IMR-90 (cell line): ENCODE data around the gene KLHL3. TPM values are rescaled to one million over a fixed set of nuclear protein-coding genes. Genes with fewer than 3 reads are reported as not detected.

Experiments used
- ATAC-seq: fragments of 200-7000 bp; cut with Tn5 transposase; 2 replicates; pipeline ENCODE4 v1.9.1; 2020; ENCODE audit warnings: low read depth, mild to moderate bottlenecking, moderate library complexity
- BruUV-seq: library from RNA; stranded (reverse); fragments of 400-500 nt; replicated peaks from 2 replicates; lab custom pipeline; 2021; lab: Mats Ljungman, UMichigan
- CTCF ChIA-PET: fragments of 300-600 bp; formaldehyde crosslinking; extraction: SDS; loops from one replicate; lab custom pipeline; 2021; ENCODE audit warnings: antibody characterized with exemption; lab: Yijun Ruan, JAX
- POLR2A ChIA-PET: fragments of 300-600 bp; sonication (Branson Sonifier 250); formaldehyde crosslinking; loops from one replicate; lab custom pipeline; 2022; ENCODE audit warnings: antibody characterized with exemption; ENCODE audit not compliant: unreplicated experiment; lab: Charles Lee
- DNase-seq: peaks from one replicate; pipeline ENCODE4 v3.0.0; 2013
- H2AFZ ChIP-seq: replicated peaks from 2 replicates; pipeline ENCODE3; 2013; ENCODE audit warnings: low read length, mild to moderate bottlenecking; ENCODE audit not compliant: poor library complexity
- H2AK5ac ChIP-seq: 2 replicates; pipeline ENCODE4 v1.6.1; 2013; ENCODE audit warnings: low read depth, low read length, inconsistent platforms
- H2AK9ac ChIP-seq: replicated peaks from 2 replicates; pipeline ENCODE3; 2013; ENCODE audit warnings: mild to moderate bottlenecking, low read depth, low read length, moderate library complexity; ENCODE audit not compliant: poor library complexity
- H2BK120ac ChIP-seq: 2 replicates; pipeline ENCODE4 v1.6.1; 2013; ENCODE audit warnings: low read depth, low read length, inconsistent platforms
- H2BK15ac ChIP-seq: 3 replicates; pipeline ENCODE4 v1.6.1; 2013; ENCODE audit warnings: low read depth, low read length, inconsistent platforms
- H2BK20ac ChIP-seq: 2 replicates; pipeline ENCODE4 v1.6.1; 2013; ENCODE audit warnings: low read depth, mild to moderate bottlenecking, inconsistent platforms, low read length, moderate library complexity
- H2BK5ac ChIP-seq: 2 replicates; pipeline ENCODE4 v1.6.1; 2013; ENCODE audit warnings: mild to moderate bottlenecking, low read depth, low read length, inconsistent platforms; ENCODE audit not compliant: poor library complexity, severe bottlenecking
- H3K14ac ChIP-seq: replicated peaks from 2 replicates; pipeline ENCODE4 v1.6.1; 2013; ENCODE audit warnings: low read depth, low read length, inconsistent platforms
- H3K18ac ChIP-seq: 2 replicates; pipeline ENCODE4 v1.6.1; 2013; ENCODE audit warnings: low read depth, low read length, control low read depth
- H3K23ac ChIP-seq: 2 replicates; pipeline ENCODE4 v1.6.1; 2013; ENCODE audit warnings: low read depth, low read length, inconsistent platforms
- H3K27ac ChIP-seq: 2 replicates; pipeline ENCODE4 v1.5.1; 2013; ENCODE audit warnings: mild to moderate bottlenecking, control low read depth, low read length; ENCODE audit not compliant: insufficient read depth
- H3K27me3 ChIP-seq: 2 replicates; pipeline ENCODE4 v1.6.1; 2013; ENCODE audit warnings: low read length; ENCODE audit not compliant: control insufficient read depth, insufficient read depth
- H3K36me3 ChIP-seq: 2 replicates; pipeline ENCODE4 v1.6.1; 2013; ENCODE audit warnings: low read length, mixed read lengths; ENCODE audit not compliant: control insufficient read depth, insufficient read depth
- H3K4ac ChIP-seq: 2 replicates; pipeline ENCODE4 v1.6.1; 2013; ENCODE audit warnings: low read depth, low read length, inconsistent platforms
- H3K4me1 ChIP-seq: 2 replicates; pipeline ENCODE4 v1.6.1; 2013; ENCODE audit warnings: low read length, mixed read lengths; ENCODE audit not compliant: control insufficient read depth, insufficient read depth
- H3K4me2 ChIP-seq: 2 replicates; pipeline ENCODE4 v1.6.1; 2013; ENCODE audit warnings: low read depth, mild to moderate bottlenecking, control low read depth, low read length, moderate library complexity
- H3K4me3 ChIP-seq: 2 replicates; pipeline ENCODE4 v1.5.1; 2013; ENCODE audit warnings: low read depth, mild to moderate bottlenecking, control low read depth, low read length, moderate library complexity; ENCODE audit not compliant: insufficient read depth
- H3K56ac ChIP-seq: 2 replicates; pipeline ENCODE4 v1.6.1; 2013; ENCODE audit warnings: low read length, inconsistent platforms; ENCODE audit not compliant: insufficient read depth; ENCODE audit errors: extremely low read depth
- H3K79me1 ChIP-seq, 2 experiments: 2 replicates each; pipeline ENCODE4 v1.6.1; 2013; ENCODE audit warnings: low read length in 2 of 2, inconsistent platforms in 1 of 2, low read depth in 1 of 2
- H3K9ac ChIP-seq: 2 replicates; pipeline ENCODE4 v1.6.1; 2013; ENCODE audit warnings: low read depth, low read length, control low read depth
- H3K9me1 ChIP-seq: 2 replicates; pipeline ENCODE4 v1.6.1; 2013; ENCODE audit warnings: low read length, inconsistent platforms; ENCODE audit not compliant: insufficient read depth
- H3K9me3 ChIP-seq: 2 replicates; pipeline ENCODE4 v1.6.1; 2013; ENCODE audit warnings: low read length; ENCODE audit not compliant: control insufficient read depth, insufficient read depth
- H4K20me1 ChIP-seq: 2 replicates; pipeline ENCODE4 v1.6.1; 2013; ENCODE audit warnings: low read length, inconsistent platforms; ENCODE audit not compliant: insufficient read depth
- H4K5ac ChIP-seq: 2 replicates; pipeline ENCODE4 v1.6.1; 2013; ENCODE audit warnings: mild to moderate bottlenecking, low read depth, low read length, control low read depth
- H4K8ac ChIP-seq, 2 experiments: 2 replicates each; pipeline ENCODE4 v1.6.1; 2013; ENCODE audit warnings: low read depth in 2 of 2, low read length in 2 of 2, control low read depth in 1 of 2, inconsistent platforms in 1 of 2
- H4K91ac ChIP-seq: 2 replicates; pipeline ENCODE4 v1.6.1; 2013; ENCODE audit warnings: low read depth, low read length, inconsistent platforms; ENCODE audit not compliant: insufficient read depth
- CEBPB ChIP-seq: IDR thresholded peaks from 2 replicates; pipeline ENCODE4 v1.6.1; 2012; ENCODE audit warnings: low read depth, low read length, improper control_type of control experiment
- CTCF ChIP-seq: conservative IDR thresholded peaks from 2 replicates; pipeline ENCODE4 v1.5.1; 2012; ENCODE audit warnings: mild to moderate bottlenecking, low read depth, low read length, improper control_type of control experiment
- FOS ChIP-seq: fragments of 150-350 bp; IDR thresholded peaks from 2 replicates; pipeline ENCODE4 v1.6.1; 2016; ENCODE audit warnings: low read depth, low read length
- MAFK ChIP-seq: IDR thresholded peaks from 2 replicates; pipeline ENCODE4 v1.6.1; 2012; ENCODE audit warnings: low read depth, low read length, improper control_type of control experiment
- MAZ ChIP-seq: IDR thresholded peaks from 2 replicates; pipeline ENCODE4 v1.6.1; 2012; ENCODE audit warnings: low read depth, mild to moderate bottlenecking, low read length, improper control_type of control experiment, moderate library complexity, borderline replicate concordance
- MXI1 ChIP-seq: IDR thresholded peaks from 2 replicates; pipeline ENCODE4 v1.6.1; 2012; ENCODE audit warnings: low read depth, mild to moderate bottlenecking, low read length, moderate library complexity, borderline replicate concordance
- NFE2L2 ChIP-seq: fragments of 150-350 bp; IDR thresholded peaks from 2 replicates; pipeline ENCODE4 v1.6.1; 2016; ENCODE audit warnings: low read depth, mild to moderate bottlenecking, low read length
- POLR2A ChIP-seq: IDR thresholded peaks from 2 replicates; pipeline ENCODE4 v1.6.1; 2012; ENCODE audit warnings: mild to moderate bottlenecking, low read depth, low read length
- RAD21 ChIP-seq: IDR thresholded peaks from 2 replicates; pipeline ENCODE4 v1.6.1; 2012; ENCODE audit warnings: low read length, improper control_type of control experiment
- RCOR1 ChIP-seq: IDR thresholded peaks from 2 replicates; pipeline ENCODE4 v1.6.1; 2012; ENCODE audit warnings: mild to moderate bottlenecking, low read length, improper control_type of control experiment; ENCODE audit not compliant: insufficient replicate concordance
- USF2 ChIP-seq: fragments of 150-350 bp; IDR thresholded peaks from 2 replicates; pipeline ENCODE4 v1.6.1; 2017; ENCODE audit warnings: mild to moderate bottlenecking, antibody characterized with exemption, low read length, low read depth
- WGBS, 2 experiments: methylation state at CpG; one replicate each; pipeline versions ENCODE4 v1.1.5 to v1.1.7; 2013; ENCODE audit warnings: missing lambda C conversion rate in 2 of 2; ENCODE audit not compliant: insufficient read length in 1 of 2; ENCODE audit errors: extremely low coverage in 2 of 2; 5-methylcytosine and 5-hydroxymethylcytosine counted together
- dilution Hi-C: fragments of 300-500 bp; cut with HindIII; formaldehyde crosslinking; loops from one replicate; pipeline ENCODE4 v1.14.3; 2018; ENCODE audit warnings: low sequenced_read_pairs; ENCODE audit not compliant: unreplicated experiment
- in situ Hi-C: fragments of 300-500 bp; cut with MboI; formaldehyde crosslinking; loops from 3 replicates; pipeline ENCODE4 v1.14.3; 2019; ENCODE audit warnings: low sequenced_read_pairs, inconsistent platforms, mixed read lengths
- intact Hi-C: fragments of 100-400 bp; cut with micrococcal nuclease; formaldehyde crosslinking; loops from 2 replicates; pipeline ENCODE4 v1.10.0; 2022
- polyA plus RNA-seq, 3 experiments: library from polyadenylated mRNA; depleted of rRNA; stranded (reverse); fragments of >200 nt; gene quantifications; 2 replicates each; pipeline ENCODE4 v1.2.3, GENCODE V29; 2012; ENCODE audit warnings: low replicate concordance in 1 of 3
- total RNA-seq: library from RNA; depleted of rRNA; stranded (reverse); fragments of >200 nt; gene quantifications from 2 replicates; pipeline ENCODE4 v1.2.3, GENCODE V29; 2012

The KLHL3 gene
- total and polyA plus RNA-seq, 2 of the 4 experiments (the other 2 are of a cell fraction), result 2.3 to 4.1 TPM

GRCh38 chr5:137616046-137616445, 119.8 kb downstream of the KLHL3 start:
- no TSS peak for BruUV-seq
- H3K4me3 ChIP-seq, result no peak overlapping the region
- no peak overlapping the region for H4K8ac ChIP-seq
- peaks cover 4% of the 10 kb centered on the region for H3K4me1 ChIP-seq
- peaks cover 2% of the 10 kb centered on the region; the same call in 1 of the 2 replicates for H3K9me1 ChIP-seq
- H2BK120ac ChIP-seq, result no peak overlapping the region
- no peak overlapping the region for H3K56ac ChIP-seq
- no peak for ATAC-seq
- ChIA-PET CTCF (no interaction called here), POLR2A (no interaction called here)
- no peak overlapping the region for H2BK20ac ChIP-seq
- H3K79me1 ChIP-seq, result no peaks in the 10 kb centered on the region
- dilution Hi-C loops, result no loop called here
- no peak overlapping the region for H3K4me2 ChIP-seq
- no peak overlapping the region for H3K14ac ChIP-seq
- H3K23ac ChIP-seq, result no peak overlapping the region
- H3K36me3 ChIP-seq, result no peaks in the 10 kb centered on the region
- no peak overlapping the region for H2AK9ac ChIP-seq
- H2BK15ac ChIP-seq, result no peak overlapping the region
- no peak for DNase-seq
- no peak overlapping the region for H3K4ac ChIP-seq
- WGBS, 2 experiments, result no CpG with 5 or more reads among the region's 5 CpGs
- intact Hi-C loops, result no loop called here
- no peak overlapping the region for H4K91ac ChIP-seq
- H3K27me3 ChIP-seq, result no peaks in the 10 kb centered on the region; the same call in 1 of the 2 replicates
- in situ Hi-C loops, result no loop called here
- no peak overlapping the region for H4K5ac ChIP-seq
- H3K9me3 ChIP-seq, result no peaks in the 10 kb centered on the region
- H4K20me1 ChIP-seq, result no peaks in the 10 kb centered on the region
- TF ChIP-seq NFE2L2 (no peak), MXI1 (no peak), MAFK (no peak), RAD21 (no peak), MAZ (no peak), POLR2A (no peak), CTCF (no peak), CEBPB (no peak), RCOR1 (no peak), FOS (no peak), USF2 (no peak)
- no peak overlapping the region for H2AFZ ChIP-seq
- no peak overlapping the region for H2BK5ac ChIP-seq
- H3K9ac ChIP-seq, result no peak overlapping the region
- no peak overlapping the region for H2AK5ac ChIP-seq
- H3K27ac ChIP-seq, result no peak overlapping the region
- no peak overlapping the region for H3K18ac ChIP-seq
